K562 (cell line): ENCODE measurements around the gene C6orf62. TPM values are rescaled to one million over a fixed set of nuclear protein-coding genes. Genes with fewer than 3 reads are reported as not detected.

ENCODE experiments used
- BACH1 ChIP-seq: fragments of 200-800 bp; sonication (Bioruptor generic); IDR thresholded peaks from 2 replicates; pipeline ENCODE4 v1.6.1; 2016; ENCODE audit warnings: missing genetic modification characterization, missing compliant biosample characterization
- CBFA2T2 ChIP-seq: fragments of 450-650 bp; conservative IDR thresholded peaks from 2 replicates; pipeline ENCODE4 v1.6.1; 2017; ENCODE audit warnings: mild to moderate bottlenecking
- ELK3 ChIP-seq: fragments of 450-650 bp; formaldehyde crosslinking; IDR thresholded peaks from 2 replicates; pipeline ENCODE4 v1.4.0; 2020; ENCODE audit warnings: mild to moderate bottlenecking
- FOXA3 ChIP-seq, 2 experiments: fragments of 450-650 bp in 1 of 2; sonication (generic) in 1 of 2; formaldehyde crosslinking; IDR thresholded peaks in 1 of 2; conservative IDR thresholded peaks in 1 of 2; 2 replicates each; pipeline versions ENCODE4 v1.4.0 to v1.8.0; 2020 to 2022; ENCODE audit warnings: mild to moderate bottlenecking in 2 of 2, missing genetic modification reagents in 1 of 2
- GTF2B ChIP-seq: IDR thresholded peaks from 2 replicates; pipeline ENCODE4 v1.6.1; 2011; ENCODE audit not compliant: insufficient read length; ENCODE audit errors: extremely low read depth
- ID3 ChIP-seq, 2 experiments: fragments of 250-450 bp in 1 of 2; fragments of 450-650 bp in 1 of 2; sonication (Bioruptor Pico) in 1 of 2; IDR thresholded peaks; 2 replicates each; pipeline versions ENCODE4 v1.6.1 to v1.8.0; 2016 to 2021; ENCODE audit warnings: mild to moderate bottlenecking in 2 of 2, moderate library complexity in 2 of 2, missing compliant biosample characterization in 1 of 2, missing genetic modification characterization in 1 of 2
- LARP7 ChIP-seq: fragments of 450-650 bp; IDR thresholded peaks from 2 replicates; pipeline ENCODE4 v1.6.1; 2016
- MBD2 ChIP-seq: sonication (generic); IDR thresholded peaks from 2 replicates; pipeline ENCODE4 v1.6.1; 2016; ENCODE audit warnings: low read depth, borderline replicate concordance
- NBN ChIP-seq: fragments of 450-650 bp; IDR thresholded peaks from 2 replicates; pipeline ENCODE4 v1.6.1; 2016; ENCODE audit warnings: low read depth, mild to moderate bottlenecking
- NFIX ChIP-seq: fragments of 250-450 bp; sonication (Bioruptor Pico); IDR thresholded peaks from 2 replicates; pipeline ENCODE4 v1.4.0; 2020; ENCODE audit warnings: low read depth, mild to moderate bottlenecking, moderate library complexity
- NFRKB ChIP-seq: fragments of 450-650 bp; IDR thresholded peaks from 2 replicates; pipeline ENCODE4 v1.6.1; 2016; ENCODE audit warnings: low read depth
- NFXL1 ChIP-seq: fragments of 450-650 bp; formaldehyde crosslinking; IDR thresholded peaks from 2 replicates; pipeline ENCODE4 v1.4.0; 2021; ENCODE audit warnings: mild to moderate bottlenecking
- PRPF4 ChIP-seq: fragments of 200-400 bp; formaldehyde crosslinking; IDR thresholded peaks from one replicate; pipeline ENCODE4 v1.6.1; 2017; ENCODE audit warnings: low read length, low read depth, mild to moderate bottlenecking; ENCODE audit not compliant: insufficient read depth, poor library complexity, severe bottlenecking
- PYGO2 ChIP-seq: fragments of 450-650 bp; IDR thresholded peaks from 2 replicates; pipeline ENCODE4 v1.6.1; 2016; ENCODE audit warnings: mild to moderate bottlenecking, missing genetic modification characterization, moderate library complexity, missing compliant biosample characterization
- YBX1 ChIP-seq: fragments of 450-650 bp; IDR thresholded peaks from 2 replicates; pipeline ENCODE4 v1.7.1; 2016; ENCODE audit warnings: mild to moderate bottlenecking
- YY1 ChIP-seq, 3 experiments: IDR thresholded peaks; 2 replicates each; pipeline ENCODE4 v1.6.1; 2011; ENCODE audit warnings: low read length in 2 of 3, mild to moderate bottlenecking in 2 of 3, moderate library complexity in 2 of 3, borderline replicate concordance in 1 of 3, control low read depth in 1 of 3, low read depth in 1 of 3; ENCODE audit not compliant: insufficient read depth in 3 of 3, insufficient replicate concordance in 2 of 3, control insufficient read depth in 1 of 3, insufficient read length in 1 of 3; ENCODE audit errors: extremely low read depth in 1 of 3
- ZC3H8 ChIP-seq: fragments of 450-650 bp; IDR thresholded peaks from 2 replicates; pipeline ENCODE4 v1.6.1; 2017
- ZNF224 ChIP-seq: sonication (generic); formaldehyde crosslinking; IDR thresholded peaks from 2 replicates; pipeline ENCODE4 v1.8.0; 2022; ENCODE audit warnings: mild to moderate bottlenecking, missing genetic modification reagents
- ZNF512 ChIP-seq: IDR thresholded peaks from 2 replicates; pipeline ENCODE4 v1.6.1; 2016; ENCODE audit warnings: missing genetic modification characterization, missing compliant biosample characterization
- ZNF551 ChIP-seq: fragments of 250-450 bp; sonication (Bioruptor Pico); IDR thresholded peaks from 2 replicates; pipeline ENCODE4 v1.5.0; 2021; ENCODE audit warnings: mild to moderate bottlenecking, moderate library complexity
- ZNF639 ChIP-seq, 2 experiments: fragments of 200-800 bp in 1 of 2; sonication (Bioruptor generic) in 1 of 2; sonication (generic) in 1 of 2; formaldehyde crosslinking in 1 of 2; IDR thresholded peaks in 1 of 2; conservative IDR thresholded peaks in 1 of 2; 2 replicates each; pipeline versions ENCODE4 v1.5.0 to v1.6.1; 2016 to 2020; ENCODE audit warnings: missing compliant biosample characterization in 1 of 2, missing genetic modification characterization in 1 of 2, missing genetic modification reagents in 1 of 2
- polyA plus RNA-seq, 8 experiments: library from polyadenylated mRNA; depleted of rRNA in 4 of 8; stranded (reverse) in 5 of 8; unstranded in 3 of 8; fragments of >200 nt; fragmentation: Nextera tagmentation in 2 of 8; fragmentation: Illumina TruSeq in 1 of 8; extraction: Ambion mirVana in 2 of 8; extraction: Trizol in 1 of 8; gene quantifications; 2 replicates each; pipeline versions ENCODE4 v1.2.1 to v1.2.3, GENCODE V29; 2011 to 2014; ENCODE audit warnings: inconsistent platforms in 1 of 8, missing spikeins in 1 of 8
- total RNA-seq, 7 experiments: library from RNA; depleted of rRNA in 6 of 7; stranded (reverse); fragments of >200 nt in 6 of 7; fragmentation: Illumina TruSeq in 2 of 7; extraction: Trizol in 2 of 7; gene quantifications; 2 replicates each; pipeline versions ENCODE4 v1.2.1 to v1.2.3, GENCODE V29; 2011 to 2021; ENCODE audit warnings: low replicate concordance in 1 of 7

The C6orf62 gene
- total and polyA plus RNA-seq, 9 of the 15 experiments (the other 6 are each of a cell fraction or from before 2014, with no cell fraction given) = 48.5 to 579 (median 111) TPM

- TF ChIP-seq LARP7 = peak; percentile 85
- TF ChIP-seq ELK3 = no peak
- no peak for TF ChIP-seq ZNF551
- TF ChIP-seq YBX1 = no peak
- TF ChIP-seq YY1 (IDR thresholded peaks at IDR 0.05; ENCODE audit: borderline replicate concordance in 1 of 3, control insufficient read depth in 1 of 3, extremely low read depth in 1 of 3, insufficient read depth in 3 of 3, insufficient read length in 1 of 3, insufficient replicate concordance in 2 of 3, low read depth in 1 of 3, low read length in 2 of 3) = peak in 1 of 3 experiments; percentile 56
- peak; percentile 39; the same call in 1 of the 2 replicates for TF ChIP-seq ZNF224 (CRISPR knock-in tag)
- TF ChIP-seq BACH1 (tag) = no peak
- no peak for TF ChIP-seq NFRKB
- no peak for TF ChIP-seq ID3 (CRISPR knock-in tag; IDR thresholded peaks at IDR 0.05)
- TF ChIP-seq ID3 (tag; IDR thresholded peaks at IDR 0.05) = no peak
- TF ChIP-seq NFXL1 (CRISPR knock-in tag) = no peak
- TF ChIP-seq ZNF512 (tag) = peak; percentile 43; the same call in 1 of the 2 replicates
- no peak for TF ChIP-seq FOXA3 (CRISPR knock-in tag; conservative IDR thresholded peaks at IDR 0.05 in 1 of 2, IDR thresholded peaks at IDR 0.05 in 1 of 2)
- TF ChIP-seq GTF2B = no peak
- no peak for TF ChIP-seq NBN
- no peak for TF ChIP-seq NFIX (CRISPR knock-in tag)
- no peak for TF ChIP-seq ZC3H8
- peak; percentile 90 for TF ChIP-seq PRPF4
- no peak for TF ChIP-seq ZNF639 (CRISPR knock-in tag; conservative IDR thresholded peaks at IDR 0.05 in 1 of 2, IDR thresholded peaks at IDR 0.05 in 1 of 2)
- no peak for TF ChIP-seq CBFA2T2
- TF ChIP-seq PYGO2 (tag) = no peak
- no peak for TF ChIP-seq MBD2
Observed at GRCh38 chr6:24720131-24720603, 1.2 kb upstream of the C6orf62 start (continued).
